Mammary epithelial cell (primary cell): Measurements from ENCODE around the gene PRR3.

ENCODE experiments used
- EZH2 ChIP-seq: IDR thresholded peaks from 2 replicates; pipeline ENCODE4 v1.6.1; 2012; ENCODE audit warnings: low read length, inconsistent platforms, borderline replicate concordance
- TF ChIP-seq, protein P1 (sequence below), 2 donors: IDR thresholded peaks in 1 of 2; conservative IDR thresholded peaks in 1 of 2; 2 replicates each; pipeline ENCODE4 v1.5.1; 2011 to 2012; ENCODE audit warnings: inconsistent platforms in 2 of 2, low read length in 2 of 2, mild to moderate bottlenecking in 2 of 2, control low read depth in 1 of 2, low read depth in 1 of 2; ENCODE audit not compliant: insufficient read depth in 1 of 2; ENCODE audit errors: extremely low read depth in 1 of 2

DNA sequence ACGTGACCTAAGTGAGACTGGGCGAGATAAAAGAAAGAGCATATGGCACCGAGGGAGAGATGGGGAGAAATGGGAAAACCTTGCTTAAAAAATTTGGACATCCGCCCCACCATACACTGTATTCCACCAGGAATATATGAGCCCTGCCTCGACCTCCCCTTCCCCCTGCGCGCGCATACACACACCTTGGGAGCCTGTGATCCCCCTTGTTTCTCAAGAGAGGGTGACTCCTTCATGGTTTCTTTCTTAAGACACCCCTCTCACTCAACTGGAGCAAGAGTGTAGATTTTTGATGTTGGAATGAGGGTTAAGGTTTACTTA, 14.6 kb downstream of the PRR3 start:
- TF ChIP-seq, protein P1, sequence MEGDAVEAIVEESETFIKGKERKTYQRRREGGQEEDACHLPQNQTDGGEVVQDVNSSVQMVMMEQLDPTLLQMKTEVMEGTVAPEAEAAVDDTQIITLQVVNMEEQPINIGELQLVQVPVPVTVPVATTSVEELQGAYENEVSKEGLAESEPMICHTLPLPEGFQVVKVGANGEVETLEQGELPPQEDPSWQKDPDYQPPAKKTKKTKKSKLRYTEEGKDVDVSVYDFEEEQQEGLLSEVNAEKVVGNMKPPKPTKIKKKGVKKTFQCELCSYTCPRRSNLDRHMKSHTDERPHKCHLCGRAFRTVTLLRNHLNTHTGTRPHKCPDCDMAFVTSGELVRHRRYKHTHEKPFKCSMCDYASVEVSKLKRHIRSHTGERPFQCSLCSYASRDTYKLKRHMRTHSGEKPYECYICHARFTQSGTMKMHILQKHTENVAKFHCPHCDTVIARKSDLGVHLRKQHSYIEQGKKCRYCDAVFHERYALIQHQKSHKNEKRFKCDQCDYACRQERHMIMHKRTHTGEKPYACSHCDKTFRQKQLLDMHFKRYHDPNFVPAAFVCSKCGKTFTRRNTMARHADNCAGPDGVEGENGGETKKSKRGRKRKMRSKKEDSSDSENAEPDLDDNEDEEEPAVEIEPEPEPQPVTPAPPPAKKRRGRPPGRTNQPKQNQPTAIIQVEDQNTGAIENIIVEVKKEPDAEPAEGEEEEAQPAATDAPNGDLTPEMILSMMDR (conservative IDR thresholded peaks at IDR 0.05 in 1 of 2, IDR thresholded peaks at IDR 0.05 in 1 of 2; ENCODE audit: extremely low read depth in 1 of 2, insufficient read depth in 1 of 2, low read depth in 1 of 2, low read length in 2 of 2): no peak
- no peak for TF ChIP-seq EZH2
